HepG2 (cell line): ENCODE results near the gene ABT1. TPM values are rescaled to one million over a fixed set of nuclear protein-coding genes. Genes with fewer than 3 reads are reported as not detected.

Source experiments
- ADNP ChIP-seq: sonication (generic); formaldehyde crosslinking; IDR thresholded peaks from 2 replicates; pipeline ENCODE4 v1.4.0; 2020; ENCODE audit warnings: missing genetic modification reagents
- ATM ChIP-seq: fragments of 450-650 bp; IDR thresholded peaks from 2 replicates; pipeline ENCODE4 v1.7.1; 2017; ENCODE audit warnings: mild to moderate bottlenecking, borderline replicate concordance
- CENPX ChIP-seq: sonication (generic); formaldehyde crosslinking; IDR thresholded peaks from 2 replicates; pipeline ENCODE4 v1.9.0; 2021; ENCODE audit warnings: mild to moderate bottlenecking, missing genetic modification reagents, moderate library complexity
- ELF4 ChIP-seq: sonication (generic); formaldehyde crosslinking; IDR thresholded peaks from 2 replicates; pipeline ENCODE4 v1.5.0; 2020; ENCODE audit warnings: missing genetic modification reagents, mild to moderate bottlenecking, moderate library complexity, borderline replicate concordance
- HHEX ChIP-seq: IDR thresholded peaks from 2 replicates; pipeline ENCODE4 v1.6.1; 2016; ENCODE audit warnings: control low read depth
- HNF4A ChIP-seq: sonication (generic); formaldehyde crosslinking; IDR thresholded peaks from 2 replicates; pipeline ENCODE4 v1.4.0; 2020; ENCODE audit warnings: missing genetic modification reagents
- HOXA5 ChIP-seq: sonication (generic); formaldehyde crosslinking; IDR thresholded peaks from 2 replicates; pipeline ENCODE4 v1.4.0; 2020; ENCODE audit warnings: missing genetic modification reagents
- MXI1 ChIP-seq: IDR thresholded peaks from 3 replicates; pipeline ENCODE4 v1.6.1; 2012; ENCODE audit warnings: low read depth, low read length, inconsistent platforms, borderline replicate concordance
- NRL ChIP-seq: sonication (generic); formaldehyde crosslinking; IDR thresholded peaks from 2 replicates; pipeline ENCODE4 v1.5.0; 2020; ENCODE audit warnings: missing genetic modification reagents, mild to moderate bottlenecking, moderate library complexity, borderline replicate concordance
- PCBP2 ChIP-seq: fragments of 200-400 bp; formaldehyde crosslinking; optimal IDR thresholded peaks from 2 replicates; pipeline ENCODE3; 2018; ENCODE audit warnings: low read length, low read depth; ENCODE audit not compliant: poor library complexity, severe bottlenecking
- PITX1 ChIP-seq: sonication (generic); formaldehyde crosslinking; IDR thresholded peaks from 2 replicates; pipeline ENCODE4 v1.5.1; 2020; ENCODE audit warnings: mild to moderate bottlenecking, missing genetic modification reagents
- RNF2 ChIP-seq: fragments of 450-650 bp; conservative IDR thresholded peaks from 2 replicates; pipeline ENCODE4 v1.6.1; 2016; ENCODE audit warnings: low read depth
- TCF7 ChIP-seq: sonication (generic); IDR thresholded peaks from 2 replicates; pipeline ENCODE4 v1.6.1; 2016; ENCODE audit warnings: antibody characterized with exemption, low read depth
- THYN1 ChIP-seq: sonication (generic); formaldehyde crosslinking; IDR thresholded peaks from 2 replicates; pipeline ENCODE4 v1.8.1; 2023; ENCODE audit warnings: low read depth, mild to moderate bottlenecking, moderate library complexity, missing genetic modification reagents, borderline replicate concordance
- TOPORS ChIP-seq: sonication (generic); formaldehyde crosslinking; IDR thresholded peaks from 2 replicates; pipeline ENCODE4 v1.8.0; 2023; ENCODE audit warnings: mild to moderate bottlenecking, missing genetic modification reagents
- ZFYVE20 ChIP-seq: sonication (generic); formaldehyde crosslinking; IDR thresholded peaks from 2 replicates; pipeline ENCODE4 v1.8.0; 2023; ENCODE audit warnings: low read depth, mild to moderate bottlenecking, moderate library complexity, missing genetic modification reagents, borderline replicate concordance
- ZNF350 ChIP-seq: sonication (generic); formaldehyde crosslinking; IDR thresholded peaks from 2 replicates; pipeline ENCODE4 v1.4.0; 2020; ENCODE audit warnings: mild to moderate bottlenecking, low read depth, missing genetic modification reagents, borderline replicate concordance
- ZNF484 ChIP-seq: sonication (generic); formaldehyde crosslinking; IDR thresholded peaks from 2 replicates; pipeline ENCODE4 v1.5.1; 2020; ENCODE audit warnings: mild to moderate bottlenecking, low read depth, missing genetic modification reagents, borderline replicate concordance
- ZNF543 ChIP-seq: sonication (generic); formaldehyde crosslinking; IDR thresholded peaks from 2 replicates; pipeline ENCODE4 v1.4.0; 2020; ENCODE audit warnings: mild to moderate bottlenecking, missing genetic modification reagents
- ZNF569 ChIP-seq: sonication (generic); formaldehyde crosslinking; IDR thresholded peaks from 2 replicates; pipeline ENCODE4 v1.5.0; 2020; ENCODE audit warnings: mild to moderate bottlenecking, missing genetic modification reagents, moderate library complexity, borderline replicate concordance
- ZNF570 ChIP-seq: sonication (generic); formaldehyde crosslinking; IDR thresholded peaks from 2 replicates; pipeline ENCODE4 v1.4.0; 2020; ENCODE audit warnings: mild to moderate bottlenecking, missing genetic modification reagents, borderline replicate concordance
- ZNF775 ChIP-seq: sonication (generic); formaldehyde crosslinking; IDR thresholded peaks from 2 replicates; pipeline ENCODE4 v1.4.0; 2020; ENCODE audit warnings: missing genetic modification reagents, mild to moderate bottlenecking, moderate library complexity, borderline replicate concordance
- ZSCAN12 ChIP-seq: sonication (generic); formaldehyde crosslinking; IDR thresholded peaks from 2 replicates; pipeline ENCODE4 v1.9.0; 2021; ENCODE audit warnings: mild to moderate bottlenecking, missing genetic modification reagents
- polyA plus RNA-seq, 8 experiments: library from polyadenylated mRNA; depleted of rRNA in 3 of 8; stranded (reverse) in 7 of 8; unstranded in 1 of 8; fragments of >200 nt; fragmentation: Illumina TruSeq in 4 of 8; extraction: Trizol in 4 of 8; gene quantifications; 2 replicates each; pipeline versions ENCODE4 v1.2.1 to v1.2.3, GENCODE V29; 2011 to 2016; ENCODE audit warnings: low read depth in 4 of 8, missing spikeins in 1 of 8, mixed read lengths in 1 of 8; ENCODE audit not compliant: insufficient read depth in 1 of 8
- total RNA-seq, 5 experiments: library from RNA; depleted of rRNA; stranded (reverse); fragments of >200 nt; fragmentation: Illumina TruSeq; extraction: Trizol; gene quantifications; 2 replicates each; pipeline ENCODE4 v1.2.3, GENCODE V29; 2016; ENCODE audit warnings: low read depth in 1 of 5
- TF ChIP-seq, protein P1 (sequence below): sonication (generic); formaldehyde crosslinking; IDR thresholded peaks from 2 replicates; pipeline ENCODE4 v1.9.0; 2021; ENCODE audit warnings: missing genetic modification reagents, mild to moderate bottlenecking, borderline replicate concordance
- TF ChIP-seq, protein P2 (sequence below): sonication (generic); formaldehyde crosslinking; IDR thresholded peaks from 2 replicates; pipeline ENCODE4 v1.9.0; 2021; ENCODE audit warnings: missing genetic modification reagents, borderline replicate concordance
- TF ChIP-seq, protein P3 (sequence below): IDR thresholded peaks from 2 replicates; pipeline ENCODE4 v1.6.1; 2016; ENCODE audit warnings: low read depth, control low read depth

Gene ABT1
- total and polyA plus RNA-seq, 2 of the 13 experiments (the other 11 are each of a cell fraction or from before 2014, with no cell fraction given): 38.4 TPM

DNA sequence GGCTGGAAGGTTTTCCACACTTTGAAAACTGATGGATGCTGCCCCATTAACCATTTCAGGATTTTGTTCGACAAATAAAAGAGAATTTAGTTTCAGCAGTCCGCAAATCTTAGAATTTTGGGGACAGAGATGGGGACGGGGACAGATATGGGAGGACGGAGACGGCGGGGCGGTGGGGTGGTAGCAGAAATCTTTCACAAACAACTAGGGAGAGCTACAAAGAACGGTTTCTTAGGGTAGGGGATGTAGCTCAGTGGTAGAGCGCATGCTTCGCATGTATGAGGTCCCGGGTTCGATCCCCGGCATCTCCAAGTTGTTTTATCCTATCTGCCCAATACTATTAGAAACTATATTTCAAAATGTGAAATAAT, 43.5 kb upstream of the ABT1 start (continued):
- TF ChIP-seq, protein P1, sequence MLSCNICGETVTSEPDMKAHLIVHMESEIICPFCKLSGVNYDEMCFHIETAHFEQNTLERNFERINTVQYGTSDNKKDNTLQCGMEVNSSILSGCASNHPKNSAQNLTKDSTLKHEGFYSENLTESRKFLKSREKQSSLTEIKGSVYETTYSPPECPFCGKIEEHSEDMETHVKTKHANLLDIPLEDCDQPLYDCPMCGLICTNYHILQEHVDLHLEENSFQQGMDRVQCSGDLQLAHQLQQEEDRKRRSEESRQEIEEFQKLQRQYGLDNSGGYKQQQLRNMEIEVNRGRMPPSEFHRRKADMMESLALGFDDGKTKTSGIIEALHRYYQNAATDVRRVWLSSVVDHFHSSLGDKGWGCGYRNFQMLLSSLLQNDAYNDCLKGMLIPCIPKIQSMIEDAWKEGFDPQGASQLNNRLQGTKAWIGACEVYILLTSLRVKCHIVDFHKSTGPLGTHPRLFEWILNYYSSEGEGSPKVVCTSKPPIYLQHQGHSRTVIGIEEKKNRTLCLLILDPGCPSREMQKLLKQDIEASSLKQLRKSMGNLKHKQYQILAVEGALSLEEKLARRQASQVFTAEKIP (CRISPR knock-in tag): no peak
- TF ChIP-seq ZNF775 (CRISPR knock-in tag): no peak
- TF ChIP-seq TOPORS: no peak
- TF ChIP-seq ZNF484: no peak
- peak; percentile 72; the same call in 1 of the 3 replicates for TF ChIP-seq MXI1
- TF ChIP-seq HHEX (CRISPR knock-in tag): no peak
- TF ChIP-seq CENPX (CRISPR knock-in tag): no peak
- TF ChIP-seq ZNF570 (CRISPR knock-in tag): no peak
- TF ChIP-seq THYN1 (CRISPR knock-in tag): no peak
- TF ChIP-seq ATM: no peak
- TF ChIP-seq ZFYVE20: no peak
- 0 out of 2 replicates have a peak, but pooled peaks have one; percentile 47 for TF ChIP-seq ZNF543
- TF ChIP-seq, protein P2, sequence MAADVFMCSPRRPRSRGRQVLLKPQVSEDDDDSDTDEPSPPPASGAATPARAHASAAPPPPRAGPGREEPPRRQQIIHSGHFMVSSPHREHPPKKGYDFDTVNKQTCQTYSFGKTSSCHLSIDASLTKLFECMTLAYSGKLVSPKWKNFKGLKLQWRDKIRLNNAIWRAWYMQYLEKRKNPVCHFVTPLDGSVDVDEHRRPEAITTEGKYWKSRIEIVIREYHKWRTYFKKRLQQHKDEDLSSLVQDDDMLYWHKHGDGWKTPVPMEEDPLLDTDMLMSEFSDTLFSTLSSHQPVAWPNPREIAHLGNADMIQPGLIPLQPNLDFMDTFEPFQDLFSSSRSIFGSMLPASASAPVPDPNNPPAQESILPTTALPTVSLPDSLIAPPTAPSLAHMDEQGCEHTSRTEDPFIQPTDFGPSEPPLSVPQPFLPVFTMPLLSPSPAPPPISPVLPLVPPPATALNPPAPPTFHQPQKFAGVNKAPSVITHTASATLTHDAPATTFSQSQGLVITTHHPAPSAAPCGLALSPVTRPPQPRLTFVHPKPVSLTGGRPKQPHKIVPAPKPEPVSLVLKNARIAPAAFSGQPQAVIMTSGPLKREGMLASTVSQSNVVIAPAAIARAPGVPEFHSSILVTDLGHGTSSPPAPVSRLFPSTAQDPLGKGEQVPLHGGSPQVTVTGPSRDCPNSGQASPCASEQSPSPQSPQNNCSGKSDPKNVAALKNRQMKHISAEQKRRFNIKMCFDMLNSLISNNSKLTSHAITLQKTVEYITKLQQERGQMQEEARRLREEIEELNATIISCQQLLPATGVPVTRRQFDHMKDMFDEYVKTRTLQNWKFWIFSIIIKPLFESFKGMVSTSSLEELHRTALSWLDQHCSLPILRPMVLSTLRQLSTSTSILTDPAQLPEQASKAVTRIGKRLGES: no peak
- no peak for TF ChIP-seq ZNF569 (CRISPR knock-in tag)
- peak; percentile 78; the same call in 1 of the 2 replicates for TF ChIP-seq HOXA5 (CRISPR knock-in tag)
- TF ChIP-seq ZSCAN12 (CRISPR knock-in tag): no peak
- peak; percentile 14; the same call in 1 of the 2 replicates for TF ChIP-seq ZNF350 (CRISPR knock-in tag)
- TF ChIP-seq ELF4: no peak
- TF ChIP-seq NRL (CRISPR knock-in tag): no peak
- TF ChIP-seq RNF2: no peak
- no peak for TF ChIP-seq ADNP (CRISPR knock-in tag)
- TF ChIP-seq PCBP2: no peak
- peak; percentile 25; the same call in 1 of the 2 replicates for TF ChIP-seq TCF7
- TF ChIP-seq PITX1 (CRISPR knock-in tag): no peak
- TF ChIP-seq HNF4A (CRISPR knock-in tag): no peak
- TF ChIP-seq, protein P3, sequence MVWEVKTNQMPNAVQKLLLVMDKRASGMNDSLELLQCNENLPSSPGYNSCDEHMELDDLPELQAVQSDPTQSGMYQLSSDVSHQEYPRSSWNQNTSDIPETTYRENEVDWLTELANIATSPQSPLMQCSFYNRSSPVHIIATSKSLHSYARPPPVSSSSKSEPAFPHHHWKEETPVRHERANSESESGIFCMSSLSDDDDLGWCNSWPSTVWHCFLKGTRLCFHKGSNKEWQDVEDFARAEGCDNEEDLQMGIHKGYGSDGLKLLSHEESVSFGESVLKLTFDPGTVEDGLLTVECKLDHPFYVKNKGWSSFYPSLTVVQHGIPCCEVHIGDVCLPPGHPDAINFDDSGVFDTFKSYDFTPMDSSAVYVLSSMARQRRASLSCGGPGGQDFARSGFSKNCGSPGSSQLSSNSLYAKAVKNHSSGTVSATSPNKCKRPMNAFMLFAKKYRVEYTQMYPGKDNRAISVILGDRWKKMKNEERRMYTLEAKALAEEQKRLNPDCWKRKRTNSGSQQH (CRISPR knock-in tag): 0 out of 2 replicates have a peak, but pooled peaks have one; percentile 25
